ENCODE results near the gene ZSWIM4.
"Not testable (repeated sequence)": the region's sequence is repeated elsewhere in the genome, so short reads cannot be mapped to it uniquely, and the experiment has no call there.

The ZSWIM4 gene

GRCh38 chr19:13794757-13795589, at the start of gene ZSWIM4:
Gene ZSWIM4, plus strand, starts transcription at chr19:13795443. Its CDS starts 206 bp downstream, at chr19:13795649.
- DNase-seq (ENCODE audit: low read depth): peak; percentile 94

GRCh38 chr19:13747098-13747453, 48.2 kb upstream of the ZSWIM4 start:
- no peak for DNase-seq (ENCODE audit: low read depth)

- no peak for DNase-seq (ENCODE audit: low read depth)
Observed at GRCh38 chr19:13748169-13748828, 46.9 kb upstream of the ZSWIM4 start.

GRCh38 chr19:13751436-13751835, 43.8 kb upstream of the ZSWIM4 start:
- no peak for DNase-seq (ENCODE audit: low read depth)

- DNase-seq (ENCODE audit: low read depth): not testable (repeated sequence)
Observed at GRCh38 chr19:13753622-13754021, 41.6 kb upstream of the ZSWIM4 start.

- DNase-seq (ENCODE audit: low read depth): no peak
Observed at GRCh38 chr19:13756210-13756609, 39.0 kb upstream of the ZSWIM4 start.

GRCh38 chr19:13757805-13758772, 37.2 kb upstream of the ZSWIM4 start:
- DNase-seq (ENCODE audit: low read depth): no peak

GRCh38 chr19:13758795-13759194, 36.4 kb upstream of the ZSWIM4 start:
- no peak for DNase-seq (ENCODE audit: low read depth)

- DNase-seq (ENCODE audit: low read depth): no peak
Observed at GRCh38 chr19:13761423-13761822, 33.8 kb upstream of the ZSWIM4 start.

GRCh38 chr19:13762635-13763235, 32.5 kb upstream of the ZSWIM4 start:
- DNase-seq (ENCODE audit: low read depth): no peak

- DNase-seq (ENCODE audit: low read depth): no peak
Observed at GRCh38 chr19:13763265-13763664, 32.0 kb upstream of the ZSWIM4 start.

GRCh38 chr19:13764101-13764807, 31.0 kb upstream of the ZSWIM4 start, which contains the start of gene MRI1:
Gene MRI1, plus strand, starts transcription at chr19:13764522. Its CDS starts 67 bp downstream, at chr19:13764589.
- DNase-seq (ENCODE audit: low read depth): peak; percentile 45

GRCh38 chr19:13764821-13765394, 30.3 kb upstream of the ZSWIM4 start:
- DNase-seq (ENCODE audit: low read depth): no peak

- DNase-seq (ENCODE audit: low read depth): no peak
Observed at GRCh38 chr19:13765395-13766094, 29.7 kb upstream of the ZSWIM4 start.

- DNase-seq (ENCODE audit: low read depth): no peak
Observed at GRCh38 chr19:13766095-13766481, 29.2 kb upstream of the ZSWIM4 start.

- DNase-seq (ENCODE audit: low read depth): no peak
Observed at GRCh38 chr19:13768510-13768909, 26.7 kb upstream of the ZSWIM4 start.

GRCh38 chr19:13770013-13770635, 25.1 kb upstream of the ZSWIM4 start:
- DNase-seq (ENCODE audit: low read depth): no peak

- DNase-seq (ENCODE audit: low read depth): peak; percentile 78
Observed at GRCh38 chr19:13774217-13775191, 20.7 kb upstream of the ZSWIM4 start, which contains the start of gene C19orf53. Gene C19orf53, plus strand, starts transcription at chr19:13774456. Its CDS starts 22 bp downstream, at chr19:13774478.
